HFFc6 (cell line): ENCODE data around the gene ZNF396. TPM values are rescaled to one million over a fixed set of nuclear protein-coding genes. Genes with fewer than 3 reads are reported as not detected.

Source experiments
- DNase-seq: peaks from one replicate; pipeline ENCODE4 v3.0.0-alpha.2; 2018
- H3K27ac Mint-ChIP-seq: 2 replicates; pipeline ENCODE4 v1.8.0; 2020; ENCODE audit warnings: mild to moderate bottlenecking, mixed read lengths
- H3K27me3 Mint-ChIP-seq: 2 replicates; pipeline ENCODE4 v1.8.0; 2021; ENCODE audit warnings: mild to moderate bottlenecking, moderate library complexity, mixed read lengths; ENCODE audit not compliant: insufficient read depth
- H3K36me3 Mint-ChIP-seq: 2 replicates; pipeline ENCODE4 v1.8.0; 2021; ENCODE audit warnings: low read depth, mixed read lengths
- H3K4me1 Mint-ChIP-seq: 2 replicates; pipeline ENCODE4 v1.8.0; 2020; ENCODE audit warnings: low read depth, mixed read lengths
- H3K4me3 Mint-ChIP-seq: 2 replicates; pipeline ENCODE4 v1.8.0; 2020; ENCODE audit warnings: mild to moderate bottlenecking, moderate library complexity, mixed read lengths
- H3K9me3 Mint-ChIP-seq: 2 replicates; pipeline ENCODE4 v1.8.0; 2020; ENCODE audit warnings: mild to moderate bottlenecking, mixed read lengths
- total RNA-seq, 6 experiments: library from RNA; stranded (reverse); fragmentation: NEBNext Ultra II Directional; extraction: Animal tissue kit (Norgen Biotek cat#: 25700); gene quantifications; 2 replicates in 1 of 6; 3 replicates in 5 of 6; pipeline ENCODE4 v1.2.3, GENCODE V29; 2021
- TF ChIP-seq, protein P1 (sequence below): fragments of 200-600 bp; sonication (generic); IDR thresholded peaks from 2 replicates; pipeline ENCODE4 v1.5.0; 2021; ENCODE audit warnings: antibody characterized with exemption, mild to moderate bottlenecking

The ZNF396 gene
- total RNA-seq, 6 experiments from 2014 or later: 0.26 to 0.66 (median 0.55) TPM

DNA sequence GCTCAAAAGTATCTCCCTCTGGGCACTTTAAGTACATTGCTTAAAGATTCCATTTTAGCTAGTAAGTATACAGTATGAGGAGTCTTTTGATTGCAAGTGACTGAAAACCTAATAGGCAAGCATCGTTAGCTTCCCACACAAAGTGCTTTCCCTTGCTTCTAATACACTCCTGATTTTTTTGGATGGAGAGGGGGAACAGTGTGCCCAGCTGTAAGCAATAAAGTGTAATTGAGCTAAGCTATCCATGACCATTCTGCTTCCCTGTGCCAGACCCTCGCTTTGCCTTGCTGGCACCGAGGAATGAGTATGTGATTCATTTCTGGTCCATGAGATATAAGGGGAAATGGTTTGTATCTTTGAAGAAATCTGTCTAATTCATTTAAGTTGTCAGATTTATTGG is 29.1 kb downstream of the ZNF396 start:
- TF ChIP-seq, protein P1, sequence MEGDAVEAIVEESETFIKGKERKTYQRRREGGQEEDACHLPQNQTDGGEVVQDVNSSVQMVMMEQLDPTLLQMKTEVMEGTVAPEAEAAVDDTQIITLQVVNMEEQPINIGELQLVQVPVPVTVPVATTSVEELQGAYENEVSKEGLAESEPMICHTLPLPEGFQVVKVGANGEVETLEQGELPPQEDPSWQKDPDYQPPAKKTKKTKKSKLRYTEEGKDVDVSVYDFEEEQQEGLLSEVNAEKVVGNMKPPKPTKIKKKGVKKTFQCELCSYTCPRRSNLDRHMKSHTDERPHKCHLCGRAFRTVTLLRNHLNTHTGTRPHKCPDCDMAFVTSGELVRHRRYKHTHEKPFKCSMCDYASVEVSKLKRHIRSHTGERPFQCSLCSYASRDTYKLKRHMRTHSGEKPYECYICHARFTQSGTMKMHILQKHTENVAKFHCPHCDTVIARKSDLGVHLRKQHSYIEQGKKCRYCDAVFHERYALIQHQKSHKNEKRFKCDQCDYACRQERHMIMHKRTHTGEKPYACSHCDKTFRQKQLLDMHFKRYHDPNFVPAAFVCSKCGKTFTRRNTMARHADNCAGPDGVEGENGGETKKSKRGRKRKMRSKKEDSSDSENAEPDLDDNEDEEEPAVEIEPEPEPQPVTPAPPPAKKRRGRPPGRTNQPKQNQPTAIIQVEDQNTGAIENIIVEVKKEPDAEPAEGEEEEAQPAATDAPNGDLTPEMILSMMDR: no peak
- DNase-seq: no peak
- peaks cover 19% of the 10 kb centered on the region for H3K9me3 Mint-ChIP-seq
- no peak overlapping the region for H3K27ac Mint-ChIP-seq
- no peak overlapping the region for H3K4me3 Mint-ChIP-seq
- peaks cover 23% of the 10 kb centered on the region for H3K4me1 Mint-ChIP-seq
- peaks cover 15% of the 10 kb centered on the region for H3K36me3 Mint-ChIP-seq
- H3K27me3 Mint-ChIP-seq: peaks cover 3% of the 10 kb centered on the region; the same call in 1 of the 2 replicates

DNA sequence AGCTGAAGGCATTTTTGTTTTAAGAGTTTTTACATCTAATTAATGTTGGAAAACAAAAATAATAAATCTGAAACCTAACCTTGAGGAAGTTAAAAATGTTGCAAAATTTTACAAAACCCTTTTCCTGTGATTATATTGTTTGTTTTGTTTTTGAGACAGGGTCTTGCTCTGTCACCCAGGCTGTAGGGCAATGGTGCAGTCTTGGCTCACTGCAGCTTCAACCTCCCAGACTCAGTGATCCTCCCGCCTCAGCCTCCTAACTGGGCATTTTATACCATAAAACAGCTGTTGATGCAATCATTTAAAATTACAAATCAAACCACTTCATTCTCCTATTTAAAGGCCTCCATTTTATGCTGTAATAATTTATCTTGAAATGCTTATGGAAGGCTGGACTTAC is 31.2 kb downstream of the ZNF396 start:
- no peak for DNase-seq
- Mint-ChIP-seq H3K4me1 (peaks cover 31% of the 10 kb centered on the region), H3K9me3 (peaks cover 4% of the 10 kb centered on the region; the same call in 1 of the 2 replicates), H3K27me3 (peaks cover 3% of the 10 kb centered on the region; the same call in 1 of the 2 replicates), H3K27ac (no peak overlapping the region), H3K36me3 (peaks cover 19% of the 10 kb centered on the region), H3K4me3 (no peak overlapping the region)
- TF ChIP-seq, protein P1: no peak

- DNase-seq: no peak
- peaks cover 3% of the 10 kb centered on the region; the same call in 1 of the 2 replicates for H3K27me3 Mint-ChIP-seq
- H3K4me1 Mint-ChIP-seq: peaks cover 31% of the 10 kb centered on the region
- H3K27ac Mint-ChIP-seq: peak overlapping the region; percentile 98
- H3K4me3 Mint-ChIP-seq: peak overlapping the region; percentile 100
- peaks cover 4% of the 10 kb centered on the region; the same call in 1 of the 2 replicates for H3K9me3 Mint-ChIP-seq
- H3K36me3 Mint-ChIP-seq: peaks cover 19% of the 10 kb centered on the region
- TF ChIP-seq, protein P1: no peak
Observed at GRCh38 chr18:35345460-35345921, 31.6 kb downstream of the ZNF396 start.

DNA sequence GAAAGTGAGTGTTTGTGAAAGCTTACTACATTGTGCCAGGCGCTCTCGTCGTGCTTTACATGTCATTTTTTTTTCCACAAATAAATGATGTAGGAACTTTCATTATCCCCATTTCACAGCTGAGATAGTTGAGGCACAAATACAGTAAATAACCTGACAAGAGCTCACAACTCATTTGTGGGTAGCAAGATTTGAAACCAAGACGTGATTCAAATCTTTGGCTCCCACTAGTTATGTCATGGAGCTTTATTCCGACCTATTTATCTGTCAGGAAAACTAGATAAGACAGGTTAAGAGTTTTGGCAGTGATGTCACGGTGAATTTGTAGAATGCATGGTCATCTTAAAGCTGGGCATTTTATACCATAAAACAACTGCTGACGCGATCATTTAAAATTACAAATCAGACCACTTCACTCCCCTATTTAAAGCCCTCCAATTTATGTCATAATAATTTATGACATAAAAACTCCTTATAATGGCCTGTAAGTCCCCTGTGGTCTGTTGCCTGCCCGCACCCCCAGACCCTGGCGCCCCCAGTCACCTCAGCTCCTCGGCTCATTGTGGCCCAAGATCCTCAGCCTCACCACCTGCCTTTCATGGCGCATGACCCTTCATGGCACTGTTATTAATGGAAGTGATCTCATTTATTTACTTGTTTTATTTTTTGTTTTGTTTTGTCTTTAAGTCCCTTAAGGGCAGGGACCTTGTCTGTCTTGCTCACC is 32.2 kb downstream of the ZNF396 start:
- H3K36me3 Mint-ChIP-seq: peaks cover 25% of the 10 kb centered on the region
- DNase-seq: peak; percentile 16
- peak overlapping the region; percentile 100 for H3K4me3 Mint-ChIP-seq
- peak overlapping the region; percentile 98 for H3K27ac Mint-ChIP-seq
- H3K9me3 Mint-ChIP-seq: peaks cover 4% of the 10 kb centered on the region; the same call in 1 of the 2 replicates
- H3K27me3 Mint-ChIP-seq: peaks cover 3% of the 10 kb centered on the region; the same call in 1 of the 2 replicates
- peaks cover 36% of the 10 kb centered on the region for H3K4me1 Mint-ChIP-seq
- TF ChIP-seq, protein P1: no peak

GRCh38 chr18:35343936-35344735 is 33.0 kb downstream of the ZNF396 start, which contains the start of gene ZNF24:
ZNF24 (minus strand) TSS chr18:35344420; CDS start chr18:35340650, 3,770 bp downstream.
- Mint-ChIP-seq H3K27ac (peak within 1 kb of the TSS; percentile 98), H3K27me3 (no peaks in the 10 kb centered on the region; the same call in 1 of the 2 replicates), H3K4me1 (peaks cover 36% of the 10 kb centered on the region), H3K36me3 (peaks cover 32% of the 10 kb centered on the region), H3K4me3 (peak within 1 kb of the TSS; percentile 100), H3K9me3 (peaks cover 4% of the 10 kb centered on the region; the same call in 1 of the 2 replicates)
- peak; percentile 89 for DNase-seq
- TF ChIP-seq, protein P1: no peak
